NCI-H774 (cell line): ENCODE results near the gene KRTAP10-2.

Experiments used
- DNase-seq: peaks from one replicate; lab custom pipeline; 2025; lab: John Stamatoyannopoulos, UW

Gene KRTAP10-2

DNA sequence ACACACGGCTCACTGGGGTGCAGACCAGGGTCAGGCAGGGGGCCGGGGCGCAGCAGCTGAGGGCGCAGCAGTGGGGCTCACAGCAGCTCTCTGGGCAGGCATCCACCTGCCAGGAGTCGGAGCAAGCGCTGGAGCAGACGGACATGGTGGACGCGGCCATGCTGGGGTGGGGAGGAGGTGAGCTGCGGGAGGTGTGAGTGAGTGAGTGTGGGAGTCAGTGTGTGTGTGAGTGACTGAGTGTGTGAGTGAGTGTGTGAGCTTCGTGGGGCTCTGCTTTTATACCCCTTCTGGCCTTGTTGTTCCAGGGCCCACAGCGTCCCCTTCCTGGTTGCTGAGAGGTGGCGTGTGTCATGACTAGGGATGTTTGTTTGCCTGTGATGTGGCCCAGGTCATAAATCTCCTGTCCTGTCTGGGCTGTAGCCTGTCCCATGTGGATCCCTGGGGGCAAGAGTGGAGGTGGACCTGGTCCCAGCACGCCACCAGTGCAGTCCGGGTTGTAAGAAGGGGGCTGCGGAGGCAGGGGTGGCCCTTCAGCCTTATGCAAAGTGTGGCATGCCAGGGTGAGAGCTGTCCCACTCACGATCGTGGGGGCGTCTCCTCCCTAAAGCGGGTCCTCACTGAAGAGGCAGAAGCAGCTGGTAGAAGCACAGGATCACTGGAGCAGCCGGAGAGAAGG is 11.2 kb downstream of the KRTAP10-2 start, which contains the start of gene KRTAP10-1:
KRTAP10-1 (minus strand) TSS at position 205 of the 676 bp plus-strand sequence; CDS start at position 160, 45 bp downstream.
- no peak for DNase-seq

DNA sequence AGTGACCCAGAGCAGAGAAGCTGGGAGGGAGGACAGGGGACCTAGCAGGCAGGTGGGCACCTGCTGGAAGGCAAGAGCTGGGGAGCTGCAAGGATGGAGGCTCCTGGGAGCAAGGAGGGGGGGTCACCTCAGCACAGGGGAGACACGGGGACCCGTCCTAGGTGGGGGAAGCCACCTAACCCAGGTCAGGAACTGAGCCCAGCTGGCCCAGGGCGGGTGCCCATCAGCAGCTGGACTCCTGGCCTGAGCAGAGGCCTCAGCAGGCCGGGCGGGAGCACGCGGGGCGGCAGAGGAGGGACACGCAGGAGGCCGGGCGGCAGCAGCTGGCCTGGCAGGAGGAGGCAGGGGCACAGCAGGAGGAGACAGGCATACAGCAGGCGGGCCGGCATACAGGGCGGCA is 12.3 kb downstream of the KRTAP10-2 start:
- DNase-seq, result no peak

DNA sequence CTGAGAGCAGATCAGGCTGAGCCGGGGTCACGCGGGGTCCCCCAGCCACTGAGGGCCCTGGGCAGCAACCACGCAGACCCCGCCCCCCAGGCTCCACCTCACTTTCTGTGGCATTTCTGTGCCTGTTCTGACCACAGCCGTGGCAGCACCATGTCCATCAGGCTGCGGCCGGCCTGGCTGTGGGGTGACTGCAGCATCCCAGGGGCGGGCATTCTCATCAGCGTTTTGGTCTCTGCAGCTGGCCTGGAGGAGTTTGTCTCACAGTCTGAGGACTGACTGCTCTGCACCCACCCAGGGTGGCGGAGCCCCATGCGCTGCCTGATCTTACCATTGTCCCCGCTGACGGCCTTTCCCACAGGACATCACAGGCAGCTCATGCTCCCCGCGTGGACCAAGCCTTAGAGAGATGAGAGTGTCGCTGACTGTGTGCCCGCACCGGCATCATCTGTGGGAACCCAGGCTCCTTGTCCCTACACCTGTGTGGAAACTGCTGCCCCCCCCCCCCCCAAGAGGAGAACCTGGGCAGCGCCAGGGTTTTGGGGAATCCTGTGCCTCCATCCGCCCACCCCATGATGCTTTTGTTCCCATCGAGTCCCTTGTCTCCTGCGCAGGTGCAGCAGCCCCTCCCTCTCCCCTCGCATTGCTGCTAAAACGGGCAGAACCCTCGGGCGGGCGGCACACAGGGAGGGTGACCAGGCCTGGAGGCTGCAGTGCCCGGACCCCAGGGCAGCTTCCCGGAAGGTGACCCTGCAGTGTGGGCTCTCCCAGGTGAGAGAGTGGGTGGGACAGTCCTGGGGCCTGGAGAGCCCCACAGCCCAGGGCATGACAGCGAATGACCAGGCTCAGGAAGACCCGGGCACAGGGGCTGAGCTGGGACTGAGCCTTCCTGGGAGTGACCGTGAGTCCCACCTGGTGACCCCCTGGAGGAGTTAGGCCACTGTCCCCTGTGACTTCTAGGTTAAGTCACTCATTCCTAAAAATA is 13.1 kb downstream of the KRTAP10-2 start:
- DNase-seq, result no peak

DNA sequence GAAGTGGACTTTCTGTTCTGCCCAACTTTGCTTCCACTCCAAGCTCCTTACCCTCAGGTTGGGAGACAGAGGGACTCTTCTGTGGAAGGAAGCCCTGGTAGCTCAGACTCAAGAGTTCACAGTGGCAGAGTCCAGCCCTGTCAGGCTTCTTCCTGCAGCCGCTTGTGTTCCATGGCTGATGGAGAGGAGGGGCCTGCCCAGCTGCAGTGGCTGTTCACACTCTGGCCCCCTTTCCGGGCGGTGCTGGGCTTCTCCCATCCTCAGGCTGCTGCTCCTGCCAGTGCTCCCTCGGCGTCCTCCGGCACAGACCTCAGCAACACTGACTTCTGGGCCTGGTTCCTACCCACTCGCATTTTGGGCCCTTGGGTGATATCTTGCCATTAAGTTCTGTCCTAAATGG is 15.3 kb downstream of the KRTAP10-2 start:
- DNase-seq, result no peak

DNA sequence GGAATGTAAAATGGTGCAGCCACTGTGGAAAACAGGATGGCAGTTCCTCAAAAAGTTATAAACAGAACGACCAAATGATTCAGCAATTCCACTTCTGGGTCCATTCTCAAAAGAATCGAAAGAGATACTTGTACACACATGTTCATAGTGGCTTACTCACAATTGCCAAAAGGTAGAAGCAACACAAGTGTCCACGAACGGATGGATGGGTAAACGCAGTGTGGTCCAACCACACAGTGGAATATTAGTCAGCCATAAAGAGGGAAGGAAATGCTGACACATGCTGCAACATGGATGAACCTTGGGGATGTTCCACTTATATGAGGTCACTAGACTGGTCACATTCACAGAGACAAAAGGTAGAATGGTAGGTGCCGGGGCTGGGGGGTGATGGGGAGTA is 16.6 kb downstream of the KRTAP10-2 start:
- no peak for DNase-seq

DNA sequence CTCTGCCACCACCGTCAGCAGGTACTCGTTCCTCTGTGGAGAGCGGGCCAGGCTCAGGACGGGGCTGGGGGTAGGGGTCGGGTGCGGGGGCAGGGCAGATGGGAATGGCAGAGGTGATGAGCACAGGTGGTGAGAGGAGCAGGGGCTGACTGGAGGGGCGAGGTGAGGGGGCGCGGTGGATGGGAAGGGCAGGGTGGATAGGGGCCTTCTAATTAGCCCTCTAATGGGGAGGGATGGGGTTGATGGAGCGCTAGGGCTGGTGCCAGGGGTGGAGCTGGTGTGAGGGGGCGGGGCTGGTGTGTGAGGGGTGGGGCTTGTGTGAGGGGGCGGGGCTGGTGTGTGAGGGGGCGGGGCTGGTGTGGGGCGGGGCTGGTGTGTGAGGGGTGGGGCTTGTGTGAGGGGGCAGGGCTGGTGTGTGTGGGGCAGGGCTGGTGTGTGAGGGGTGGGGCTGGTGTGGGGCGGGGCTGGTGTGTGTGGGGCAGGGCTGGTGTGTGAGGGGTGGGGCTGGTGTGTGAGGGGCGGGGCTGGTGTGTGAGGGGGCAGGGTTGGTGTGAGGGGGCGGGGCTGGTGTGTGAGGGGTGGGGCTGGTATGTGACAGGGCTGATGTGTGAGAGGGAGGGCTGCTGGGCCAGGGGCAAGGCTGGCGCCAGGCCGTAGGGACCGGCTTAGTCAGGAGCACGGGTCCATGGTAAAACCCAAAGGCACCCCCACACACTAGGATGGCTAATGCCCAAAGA is 17.2 kb downstream of the KRTAP10-2 start:
- DNase-seq, result no peak

DNA sequence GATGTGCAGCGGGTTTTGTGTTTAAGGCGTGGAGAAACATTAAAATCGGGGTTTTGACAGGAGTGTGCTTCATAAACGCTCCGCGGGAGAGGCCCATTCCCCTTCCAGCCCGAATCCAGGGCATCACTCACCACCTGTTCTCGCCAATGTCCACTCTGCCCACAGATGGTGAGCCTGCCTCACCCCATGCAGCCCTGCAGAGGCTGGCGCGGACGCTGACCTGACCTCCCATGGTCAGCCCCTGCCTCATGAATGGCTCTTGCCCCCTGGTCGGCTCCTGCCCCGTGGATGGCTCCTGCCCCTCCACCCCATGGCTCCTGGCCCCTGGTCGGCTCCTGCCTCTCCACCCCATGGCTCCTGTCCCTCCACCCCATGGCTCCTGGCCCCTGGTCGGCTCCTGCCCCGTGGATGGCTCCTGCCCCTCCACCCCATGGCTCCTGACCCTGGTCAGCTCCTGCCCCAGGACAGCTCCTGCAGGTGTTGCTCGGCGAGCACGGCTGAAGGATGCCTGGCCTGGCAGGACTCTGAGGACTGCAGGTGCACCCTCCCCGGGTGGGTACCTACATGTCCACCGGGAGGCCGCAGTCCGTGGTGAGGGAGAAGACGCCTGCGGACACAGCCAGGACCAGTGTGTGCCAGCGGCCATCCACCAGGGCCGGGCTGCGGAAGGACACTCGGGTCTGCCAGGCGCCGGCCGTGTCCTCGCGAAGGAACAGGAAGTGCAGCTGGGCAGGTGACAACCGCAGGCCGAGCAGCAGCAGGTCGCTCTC is 18.0 kb downstream of the KRTAP10-2 start:
- no peak for DNase-seq

DNA sequence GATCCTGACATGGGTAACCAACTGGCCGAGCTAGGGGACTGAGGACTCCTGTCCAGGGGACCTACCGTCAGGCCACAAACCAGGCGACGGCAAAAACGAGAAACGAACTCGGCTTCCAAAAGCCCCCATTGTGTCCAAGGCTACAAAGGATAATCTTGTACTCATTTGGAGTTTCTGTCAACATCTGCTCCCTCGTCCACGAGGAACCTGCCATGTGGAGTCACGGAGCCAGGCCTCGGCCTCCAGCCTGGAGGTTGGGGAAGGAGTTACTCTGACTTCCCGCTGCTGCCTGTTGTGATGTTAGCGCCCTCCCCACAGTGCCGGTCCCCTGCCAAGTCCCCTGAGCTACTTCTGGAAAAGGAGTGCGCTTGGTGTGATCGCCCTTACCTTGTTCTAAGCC is 18.6 kb downstream of the KRTAP10-2 start:
- DNase-seq, result no peak

DNA sequence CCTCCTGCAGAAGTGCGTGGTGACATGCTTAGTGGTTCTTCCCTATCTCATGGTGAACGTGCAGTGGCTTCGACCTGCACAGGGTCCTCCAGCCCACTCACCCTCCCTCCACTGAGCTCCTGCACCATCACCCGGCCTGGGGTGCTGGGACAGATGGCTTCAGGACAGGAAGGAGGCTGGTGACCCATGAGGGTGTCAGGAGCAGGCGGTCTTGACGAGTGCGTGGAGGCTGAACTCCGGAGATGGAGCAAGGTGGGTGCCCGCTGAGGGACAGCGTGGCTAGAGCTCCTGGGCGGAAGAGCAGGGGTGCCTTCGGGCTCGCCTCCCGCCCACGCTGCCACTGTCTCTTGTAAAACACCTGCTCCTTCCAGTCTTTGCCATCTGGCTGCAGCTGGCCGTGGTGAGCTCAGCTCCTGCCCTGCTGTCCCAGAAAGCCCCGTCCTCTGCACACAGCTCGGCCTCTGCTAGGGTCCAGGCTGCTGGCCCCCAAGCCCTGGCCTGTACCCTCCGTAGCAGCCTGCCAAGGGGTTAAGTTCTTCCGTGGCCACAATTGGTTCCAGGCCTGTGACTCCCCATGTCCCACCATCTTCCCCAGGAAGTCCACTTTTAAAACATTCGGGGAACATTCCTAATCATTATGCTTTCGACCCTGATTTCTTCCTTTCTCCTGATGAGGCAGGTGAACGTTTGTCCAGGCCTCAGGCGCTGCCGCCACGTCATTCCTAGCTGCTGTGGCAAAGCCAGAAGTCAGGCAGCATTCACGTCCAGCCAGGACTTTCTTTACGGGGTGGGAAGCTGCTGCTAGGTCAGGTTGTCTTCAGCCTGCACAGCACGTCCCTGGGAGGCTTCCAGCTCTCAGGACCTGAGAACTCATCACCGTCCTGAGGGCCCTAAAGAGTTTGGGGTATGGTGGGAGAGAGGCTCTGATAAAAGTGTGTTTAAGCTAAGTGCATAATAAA is 19.4 kb downstream of the KRTAP10-2 start:
- DNase-seq, result no peak

DNA sequence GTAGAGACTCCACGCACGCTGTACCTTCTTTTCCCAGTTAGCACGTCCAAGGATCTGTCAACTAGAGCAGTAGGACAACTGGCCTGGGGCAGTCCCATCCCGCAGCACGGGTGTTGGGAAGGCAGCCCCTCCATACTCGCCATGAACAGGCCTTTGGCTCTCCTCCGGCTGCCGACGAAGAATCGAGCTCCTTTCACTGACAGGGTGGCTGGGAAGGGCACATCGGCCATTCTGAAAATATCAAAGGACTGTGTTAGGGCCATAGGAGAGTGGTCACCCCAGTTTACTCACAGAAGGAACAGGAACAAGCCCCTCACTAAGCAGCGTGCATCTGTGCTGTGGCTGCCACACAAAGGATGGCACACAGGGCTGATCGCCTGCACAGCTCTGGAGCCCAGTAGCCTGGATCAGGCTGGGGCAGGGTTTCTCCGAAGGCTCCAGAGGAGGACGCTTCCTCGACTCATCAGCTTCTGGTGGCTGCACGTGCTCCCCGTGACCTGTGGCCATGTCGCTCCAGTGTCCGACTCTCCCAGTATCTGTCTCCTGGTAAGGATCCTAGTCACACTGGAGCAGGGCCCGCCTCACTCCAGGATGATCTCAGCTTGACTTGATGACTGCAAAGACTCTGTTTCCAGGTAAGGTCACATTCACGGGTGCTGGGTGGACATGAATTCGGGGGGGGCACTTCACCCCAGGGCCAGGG is 20.3 kb downstream of the KRTAP10-2 start:
- DNase-seq, result no peak

DNA sequence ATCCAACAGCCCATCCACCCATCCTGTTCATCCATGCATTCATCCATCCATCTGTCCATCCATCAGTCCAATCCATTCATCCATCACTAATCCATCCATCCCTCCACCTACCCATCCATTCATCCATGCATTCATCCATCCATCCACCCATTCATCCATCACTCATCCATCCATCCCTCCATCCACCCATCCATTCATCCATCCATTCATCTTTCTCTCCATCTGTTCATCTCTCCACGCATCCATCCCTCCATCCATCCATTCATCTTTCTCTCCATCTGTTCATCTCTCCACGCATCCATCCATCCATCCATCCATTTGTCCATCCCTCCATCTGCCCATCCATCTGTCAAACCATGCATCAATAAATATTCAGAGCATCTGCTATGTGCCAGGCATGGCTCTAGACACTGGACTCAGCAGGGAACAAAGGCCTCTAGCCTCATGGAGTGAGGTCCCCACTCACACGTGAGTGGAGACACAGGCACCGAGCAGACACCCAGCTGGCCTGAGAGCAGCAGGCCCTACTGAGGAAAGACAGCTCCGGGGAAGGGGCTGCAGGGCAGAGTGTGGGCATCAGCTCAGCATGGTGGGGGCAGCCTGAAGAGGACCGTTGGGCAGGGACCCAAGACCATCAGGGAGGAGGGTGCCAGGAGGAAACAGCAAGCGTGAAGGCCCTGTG is 20.9 kb downstream of the KRTAP10-2 start:
- no peak for DNase-seq

DNA sequence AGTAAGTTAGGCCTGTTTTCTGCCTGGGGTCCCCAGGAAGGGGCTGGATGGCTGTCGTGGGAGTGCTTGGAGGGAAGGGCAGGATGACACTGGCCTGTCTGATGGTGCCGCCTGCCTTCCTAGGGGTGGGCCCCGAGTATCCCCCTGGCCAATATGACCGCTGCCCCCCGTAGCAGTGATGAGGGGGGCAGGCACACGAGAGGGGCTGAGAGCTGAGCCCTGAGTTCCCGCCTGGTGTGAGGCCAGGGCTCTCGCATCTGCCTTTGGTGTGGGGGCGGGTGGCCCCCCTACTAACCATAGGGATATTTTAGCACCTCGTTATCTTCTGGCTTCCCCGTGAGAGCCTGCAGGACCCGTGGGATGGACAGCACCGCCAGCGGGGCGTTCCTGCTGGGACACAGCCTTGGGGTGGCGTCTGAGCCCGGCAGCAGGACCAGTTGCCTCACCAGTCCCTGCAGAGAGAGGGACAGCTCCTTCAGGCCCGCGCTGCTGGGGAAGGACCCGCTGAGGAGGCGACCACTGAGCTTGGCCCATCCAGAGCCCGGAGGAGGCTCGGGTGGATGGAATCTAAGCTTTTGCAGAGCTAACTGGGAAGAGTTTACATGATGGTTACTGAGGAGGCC is 21.7 kb downstream of the KRTAP10-2 start:
- DNase-seq, result no peak

DNA sequence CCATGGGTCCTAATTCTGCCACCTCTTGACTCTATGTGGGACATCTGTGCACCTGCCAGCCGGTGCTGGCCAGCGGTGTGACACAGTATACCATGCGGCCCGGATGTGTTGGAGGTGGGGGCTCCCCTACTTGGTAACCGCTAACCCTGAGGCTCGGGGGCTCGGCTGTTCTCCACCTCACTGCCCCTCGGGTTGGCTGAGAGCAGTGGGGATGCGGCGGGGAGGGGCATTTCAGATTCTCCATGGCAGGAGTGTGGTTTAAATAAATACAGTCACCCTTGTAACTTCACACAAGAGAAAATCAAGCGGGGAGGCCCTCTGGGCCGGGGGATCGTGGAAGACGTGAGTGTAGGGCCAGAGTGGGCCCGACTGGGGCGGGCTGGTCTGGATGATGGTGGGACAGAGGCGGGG is 22.3 kb downstream of the KRTAP10-2 start:
- no peak for DNase-seq

DNA sequence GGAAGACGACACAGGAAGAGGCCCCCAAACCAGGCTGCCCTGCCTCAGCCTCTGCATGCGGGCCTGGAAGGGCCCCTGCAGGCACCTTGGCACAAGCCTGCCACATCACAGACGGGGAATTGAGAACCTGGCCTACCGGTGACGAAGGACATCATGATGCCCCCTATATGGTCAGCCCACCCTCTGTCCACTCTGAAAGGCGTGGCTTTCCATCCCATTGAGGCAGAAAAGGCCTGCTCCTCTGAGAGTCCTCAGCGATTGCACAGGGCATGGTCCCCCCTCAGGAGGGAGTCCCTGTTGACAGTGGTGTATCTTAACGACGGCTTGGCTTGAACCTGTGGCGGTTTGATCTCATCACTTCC is 22.7 kb downstream of the KRTAP10-2 start:
- DNase-seq, result no peak

DNA sequence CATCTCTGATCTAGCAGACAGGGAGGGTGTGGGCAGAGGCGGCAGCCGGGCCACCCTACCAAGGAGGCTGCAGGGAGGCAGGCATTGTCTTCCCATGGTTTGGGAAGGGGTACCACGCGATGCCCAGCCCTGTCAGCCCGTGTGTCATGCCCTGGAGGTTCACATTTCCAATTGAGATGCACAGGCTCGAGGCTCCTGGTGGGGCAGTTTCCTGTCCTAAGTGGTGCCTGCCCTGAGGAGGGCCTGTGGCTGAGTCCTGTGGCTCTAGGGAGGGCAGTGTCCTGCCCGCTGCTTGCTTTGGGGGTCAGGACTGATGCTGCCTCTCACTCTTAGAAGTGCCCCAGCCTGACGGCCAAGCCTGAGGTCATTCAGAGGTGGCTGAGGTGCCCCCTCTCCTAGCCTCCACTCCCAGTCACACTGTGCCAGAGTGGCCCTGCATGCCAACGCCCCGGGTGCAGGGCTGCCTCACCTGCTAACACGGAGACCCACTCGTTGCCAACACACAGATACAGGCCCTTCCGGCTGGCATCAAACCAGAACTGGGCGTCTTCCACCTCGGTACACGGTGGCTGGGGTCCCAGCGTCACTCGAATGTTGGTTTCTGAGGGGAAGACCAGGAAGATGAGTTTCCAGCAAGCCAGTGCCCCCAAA is 23.2 kb downstream of the KRTAP10-2 start:
- no peak for DNase-seq

DNA sequence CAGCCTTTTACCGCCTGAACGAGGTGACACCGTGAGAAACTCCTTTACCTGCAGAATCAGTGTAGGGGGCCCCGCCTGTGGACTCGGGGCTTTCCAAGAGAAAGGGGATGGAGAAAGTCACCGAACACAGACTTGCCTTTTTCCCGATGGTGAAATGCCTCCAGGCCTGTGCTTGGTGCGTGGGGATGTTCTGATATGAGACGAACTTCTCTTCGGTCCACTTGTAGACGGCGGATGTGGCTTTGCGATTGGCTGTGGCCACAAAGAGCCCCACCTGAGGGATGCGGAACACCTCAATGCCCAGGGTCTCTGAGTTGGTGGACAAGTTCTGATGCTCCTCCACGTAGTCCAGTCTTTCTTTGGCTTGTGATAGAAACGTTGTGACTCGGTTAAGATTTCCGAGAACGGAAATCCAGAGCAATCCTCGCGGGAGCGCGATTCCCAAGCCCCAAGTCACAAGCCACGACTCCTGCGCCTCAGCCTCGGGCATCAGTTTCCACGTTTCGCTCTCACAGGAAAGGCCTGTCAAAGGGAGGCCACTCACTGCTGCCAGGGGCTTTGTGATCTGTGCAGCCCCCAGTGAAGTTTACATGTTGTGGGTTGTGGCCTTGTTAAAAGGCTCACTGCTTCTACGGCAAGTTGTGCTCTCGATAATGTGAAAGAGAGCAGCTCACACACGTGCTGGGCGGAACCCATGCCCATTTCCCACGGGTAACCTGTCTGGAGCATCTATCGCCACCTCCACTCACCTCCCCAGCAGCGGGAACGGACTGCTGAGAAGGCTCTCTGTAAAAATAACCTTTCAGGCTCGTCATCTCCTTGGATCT is 23.9 kb downstream of the KRTAP10-2 start:
- no peak for DNase-seq
